Activated T-cell treated with anti-CD3 and anti-CD28 coated beads for 1 hour (primary cell): Measurements from ENCODE around the gene SSBP3.
"Not testable (repeated sequence)": the region's sequence is repeated elsewhere in the genome, so short reads cannot be mapped to it uniquely, and the experiment has no call there.

Experiments
- DNase-seq: peaks from one replicate; pipeline ENCODE4 v3.0.0-alpha.2; 2020; ENCODE audit warnings: low read depth

Gene SSBP3

DNA sequence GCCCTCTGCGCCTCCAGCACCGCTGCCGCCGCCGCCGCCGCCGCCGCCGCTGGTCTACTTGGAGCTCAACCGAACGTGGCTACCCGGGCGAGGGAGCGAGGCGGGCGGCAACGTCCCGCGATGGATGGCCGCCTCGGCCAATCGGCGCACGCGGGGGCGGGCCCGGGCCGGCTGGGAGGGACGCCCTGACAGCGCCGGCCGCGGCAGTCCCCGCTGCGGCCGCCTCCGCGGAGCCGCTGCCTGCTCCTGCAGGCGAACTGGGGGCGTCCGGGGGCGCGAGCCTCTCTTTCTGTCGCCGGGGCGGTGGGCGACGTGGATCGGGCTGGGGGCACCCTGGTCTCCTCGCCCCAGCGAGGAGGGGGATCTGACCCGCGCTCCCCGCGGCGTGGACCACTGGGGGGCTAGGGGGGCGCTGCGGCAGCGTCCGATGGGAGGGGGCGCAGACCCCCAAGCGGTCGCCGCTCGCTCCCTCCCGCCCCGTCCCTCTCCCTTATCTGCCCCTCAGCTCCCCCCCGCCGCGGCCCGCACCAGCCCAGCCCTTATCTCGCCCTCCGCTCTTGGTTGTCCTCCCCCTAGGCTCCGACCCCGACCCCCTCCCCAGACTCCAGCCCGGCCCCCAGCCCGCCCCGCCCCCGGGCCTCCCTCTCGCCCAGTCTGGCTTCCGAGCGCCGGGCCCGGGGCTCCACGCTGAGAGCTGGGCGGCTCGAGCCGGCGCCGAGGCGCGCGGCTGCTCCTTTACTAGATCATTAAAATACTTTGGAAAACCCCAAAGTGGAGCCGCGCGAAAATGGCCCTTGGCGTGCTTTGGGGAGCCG, at the start of gene SSBP3:
SSBP3 (minus strand) TSS at position 56 of the 815 bp plus-strand sequence.
- DNase-seq = peak; percentile 80

- no peak for DNase-seq
Observed at GRCh38 chr1:54453509-54453908, 47.3 kb upstream of the SSBP3 start.

DNA sequence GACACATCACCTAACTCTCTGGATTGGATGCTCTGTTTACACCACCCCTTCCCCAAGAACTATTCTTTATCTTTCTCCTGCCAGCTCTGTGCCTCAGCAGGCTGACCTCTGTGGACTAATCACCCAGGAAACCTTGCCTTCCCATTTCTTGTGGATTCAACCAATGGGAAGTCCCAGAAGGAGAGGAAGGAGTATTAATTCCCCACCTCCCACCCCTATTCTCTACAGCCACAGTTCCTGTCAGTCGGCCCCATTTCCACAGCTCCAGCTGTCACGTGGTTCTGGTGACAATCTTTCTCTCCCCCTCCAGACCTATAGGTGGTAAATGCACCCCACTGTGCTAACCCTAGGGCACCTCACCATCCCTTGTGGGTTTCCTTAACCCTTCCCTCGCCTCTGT, 46.8 kb upstream of the SSBP3 start:
- no peak for DNase-seq

DNA sequence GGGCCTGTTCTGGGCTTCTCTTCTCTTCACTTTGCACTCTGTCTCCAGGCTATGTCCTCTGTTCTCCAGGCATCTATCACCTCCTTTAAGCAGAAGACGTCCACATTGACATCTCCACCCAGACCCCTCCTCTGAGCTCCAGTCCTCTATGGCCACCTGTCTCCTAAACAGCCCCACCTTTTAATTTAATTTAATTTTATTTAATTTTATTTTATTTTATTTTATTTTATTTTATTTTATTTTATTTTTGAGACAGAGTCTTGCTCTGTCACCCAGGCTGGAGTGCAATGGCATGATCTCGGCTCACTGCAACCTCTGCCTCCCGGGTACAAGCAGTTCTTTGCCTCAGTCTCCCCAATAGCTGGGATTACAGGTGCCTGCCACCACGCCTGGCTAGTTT, 43.2 kb upstream of the SSBP3 start:
- not testable (repeated sequence) for DNase-seq

GRCh38 chr1:54448801-54449200, 42.6 kb upstream of the SSBP3 start:
- not testable (repeated sequence) for DNase-seq

- not testable (repeated sequence) for DNase-seq
Observed at GRCh38 chr1:54447081-54447480, 40.9 kb upstream of the SSBP3 start.

- DNase-seq = no peak
Observed at GRCh38 chr1:54442185-54442584, 36.0 kb upstream of the SSBP3 start.

GRCh38 chr1:54439550-54440223, 33.5 kb upstream of the SSBP3 start:
- no peak for DNase-seq

- DNase-seq = no peak
Observed at GRCh38 chr1:54437783-54438182, 31.6 kb upstream of the SSBP3 start.

DNA sequence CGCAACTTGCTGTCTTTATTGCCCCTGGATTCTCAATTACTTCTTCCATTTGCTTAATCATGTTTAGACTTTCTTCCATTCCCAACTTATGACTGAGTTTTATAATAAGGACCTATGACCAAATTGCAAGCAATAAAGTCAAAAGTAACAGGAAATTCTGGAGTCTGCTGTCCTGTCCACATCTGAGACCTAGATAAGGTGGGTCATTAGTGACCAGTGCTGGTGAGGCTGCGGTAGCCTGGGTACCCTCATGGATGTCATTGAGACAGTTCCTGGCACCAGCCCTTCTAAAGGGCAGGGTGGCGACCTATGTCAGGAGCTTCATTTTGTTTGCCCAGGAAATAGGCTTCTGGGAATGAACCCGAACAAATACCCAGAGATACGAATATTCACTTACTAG, 30.6 kb upstream of the SSBP3 start:
- DNase-seq = no peak

DNA sequence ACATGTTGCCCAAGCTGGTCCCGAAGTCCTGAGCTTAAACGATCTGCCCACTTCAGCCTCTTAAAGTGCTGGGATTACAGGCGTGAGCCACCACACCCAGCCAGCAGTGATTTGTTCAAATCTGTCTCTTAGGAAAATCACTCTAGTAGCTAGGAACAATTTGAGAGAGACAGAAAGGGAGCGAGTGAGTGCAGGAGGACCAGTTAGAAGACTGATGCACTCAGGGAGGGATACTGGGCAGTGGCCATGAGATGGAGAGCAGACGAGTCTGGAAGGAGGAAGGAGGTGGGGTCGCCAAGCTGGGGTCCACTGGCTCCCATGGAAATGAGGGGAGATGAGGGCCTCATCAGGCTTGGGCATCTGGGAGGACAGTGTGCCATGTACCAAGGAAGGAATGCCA, 23.6 kb upstream of the SSBP3 start:
- no peak for DNase-seq

GRCh38 chr1:54428837-54429518, 22.8 kb upstream of the SSBP3 start:
- no peak for DNase-seq

DNA sequence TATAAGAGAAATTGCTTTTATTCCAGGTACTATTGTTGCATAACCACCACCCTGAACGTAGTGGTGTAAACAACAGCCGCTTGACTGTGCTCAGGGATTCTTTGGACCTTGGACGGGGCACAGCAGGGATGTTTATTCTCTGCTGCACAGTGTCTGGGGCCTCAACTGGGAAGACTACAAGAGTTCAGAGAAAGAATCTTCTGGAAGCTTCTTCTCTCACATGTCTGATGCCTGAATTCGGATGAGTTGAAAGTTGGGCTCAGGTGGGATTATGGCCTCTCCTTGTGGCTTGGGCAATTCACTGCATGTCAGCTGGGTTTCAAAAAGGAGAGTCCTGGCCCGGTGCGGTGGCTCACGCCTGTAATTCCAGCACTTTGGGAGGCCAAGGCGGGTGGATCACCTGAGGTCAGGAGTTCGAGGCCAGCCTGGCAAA, 19.0 kb upstream of the SSBP3 start:
- no peak for DNase-seq

- no peak for DNase-seq
Observed at GRCh38 chr1:54424398-54424797, 18.2 kb upstream of the SSBP3 start.

DNA sequence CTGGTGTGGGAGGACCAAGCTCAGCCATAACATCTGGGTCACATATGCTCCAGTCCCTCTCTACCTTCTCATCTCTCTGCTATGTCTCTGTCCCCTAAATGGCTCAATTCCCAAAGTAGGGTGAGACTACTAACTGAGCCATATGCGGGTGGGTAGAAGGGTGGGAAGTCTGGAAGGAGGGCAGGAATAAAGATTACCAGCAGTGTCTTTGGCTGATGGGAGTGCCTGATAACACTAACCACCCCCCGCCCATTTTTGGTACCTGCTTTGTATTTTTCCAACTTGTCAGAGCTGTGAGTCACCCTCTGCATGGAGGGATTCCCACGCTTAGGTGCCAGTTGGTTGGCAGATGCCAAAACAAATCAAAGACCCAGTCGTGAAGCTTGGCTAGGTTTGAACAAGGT, 14.9 kb upstream of the SSBP3 start:
- no peak for DNase-seq

DNA sequence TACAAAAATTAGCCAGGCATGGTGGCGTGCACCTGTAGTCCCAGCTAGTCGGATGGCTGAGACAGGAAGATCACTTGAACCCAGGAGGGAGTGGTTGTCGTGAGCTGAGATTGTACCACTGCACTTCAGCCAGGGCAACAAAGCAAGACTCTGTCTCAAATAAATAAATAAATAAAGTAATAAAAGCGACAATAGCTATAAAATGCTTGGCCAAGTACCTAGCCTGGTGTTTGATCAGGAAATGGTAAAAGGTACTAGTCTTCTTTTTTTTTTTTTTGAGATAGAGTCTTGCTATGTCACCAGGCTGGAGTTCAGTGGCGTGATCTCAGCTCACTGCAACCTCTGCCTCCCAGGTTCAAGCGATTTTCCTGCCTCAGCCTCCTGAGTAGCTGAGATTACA, 12.4 kb upstream of the SSBP3 start:
- not testable (repeated sequence) for DNase-seq

- DNase-seq = no peak
Observed at GRCh38 chr1:54417123-54417522, 10.9 kb upstream of the SSBP3 start.

DNA sequence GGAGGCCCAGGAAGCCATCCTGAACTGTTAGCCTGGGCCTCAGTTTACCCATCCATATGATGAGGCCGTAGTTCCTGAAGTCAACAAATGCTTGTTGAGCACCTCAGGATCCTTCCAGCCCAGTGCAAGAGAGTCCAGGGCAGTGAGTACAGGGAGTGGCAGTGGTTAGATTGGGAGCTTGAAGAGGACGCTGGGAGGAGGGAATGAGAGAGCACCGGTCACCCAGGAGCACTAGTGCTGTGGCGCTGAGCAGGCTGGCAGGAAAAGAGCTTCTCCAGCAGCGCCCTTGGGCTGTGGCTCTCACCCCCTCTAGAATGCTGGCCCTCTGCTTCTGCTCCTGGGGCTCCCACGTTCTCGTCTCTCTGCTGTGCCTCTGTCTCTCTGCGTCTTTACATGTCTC, 10.2 kb upstream of the SSBP3 start:
- no peak for DNase-seq

- DNase-seq = no peak
Observed at GRCh38 chr1:54415991-54416390, 9.8 kb upstream of the SSBP3 start.

DNA sequence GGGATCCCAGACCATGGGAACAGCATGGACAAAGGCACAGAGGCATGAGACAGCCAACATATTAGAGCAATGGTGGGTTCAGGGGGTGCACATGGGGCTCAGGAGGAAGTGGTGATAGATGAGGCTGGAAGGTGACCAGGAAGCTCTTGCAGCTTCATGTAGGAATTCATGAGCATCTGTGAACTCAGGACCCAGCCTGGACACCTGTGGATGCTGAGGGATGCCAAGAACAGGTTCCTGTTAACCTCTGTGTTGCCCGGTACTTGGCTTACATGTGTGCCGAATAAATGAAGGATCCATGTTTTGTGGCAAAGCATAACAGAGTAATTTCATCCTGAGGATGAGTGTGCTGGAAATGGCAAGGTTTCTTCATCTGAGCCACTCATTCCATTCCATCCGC, 9.3 kb upstream of the SSBP3 start:
- no peak for DNase-seq

GRCh38 chr1:54413732-54414131, 7.5 kb upstream of the SSBP3 start:
- DNase-seq = no peak

- no peak for DNase-seq
Observed at GRCh38 chr1:54413295-54413694, 7.1 kb upstream of the SSBP3 start.

GRCh38 chr1:54410359-54410758, 4.2 kb upstream of the SSBP3 start:
- DNase-seq = no peak
